GM12892 (cell line): ENCODE data around the gene NAB2.

ENCODE experiments used
- POLR2A ChIP-seq: IDR thresholded peaks from 2 replicates; pipeline ENCODE4 v1.6.1; 2011; ENCODE audit warnings: low read depth, low read length, control low read depth
- POLR2AphosphoS5 ChIP-seq: IDR thresholded peaks from 2 replicates; pipeline ENCODE4 v1.6.1; 2011; ENCODE audit warnings: low read depth, low read length, control low read depth
- TAF1 ChIP-seq: IDR thresholded peaks from 2 replicates; pipeline ENCODE4 v1.6.1; 2011; ENCODE audit warnings: low read depth, mild to moderate bottlenecking, control low read depth, low read length, borderline replicate concordance

GRCh38 chr12:57116580-57117281 is 27.8 kb downstream of the NAB2 start:
- no peak for TF ChIP-seq POLR2A
- TF ChIP-seq POLR2AphosphoS5, result no peak
- no peak for TF ChIP-seq TAF1
